Measurements from ENCODE around the gene TRMT44.

Gene TRMT44

GRCh38 chr4:8434251-8435073, 6.1 kb upstream of the TRMT44 start:
- no peak for DNase-seq (ENCODE audit: low read depth, low spot score)

GRCh38 chr4:8435656-8436121, 4.9 kb upstream of the TRMT44 start:
- no peak for DNase-seq (ENCODE audit: low read depth, low spot score)

- peak; percentile 47 for DNase-seq (ENCODE audit: low read depth, low spot score)
These were observed 3.3 kb upstream of the TRMT44 start for GRCh38 chr4:8437281-8437680.

GRCh38 chr4:8438743-8439142, 1.8 kb upstream of the TRMT44 start:
- no peak for DNase-seq (ENCODE audit: low read depth, low spot score)

- DNase-seq (ENCODE audit: low read depth, low spot score), result no peak
These were observed 1.4 kb upstream of the TRMT44 start for GRCh38 chr4:8439168-8439567.

- no peak for DNase-seq (ENCODE audit: low read depth, low spot score)
These were observed 574 bp upstream of the TRMT44 start for GRCh38 chr4:8439914-8440491.

GRCh38 chr4:8441499-8442091, 1.0 kb downstream of the TRMT44 start:
- peak; percentile 9 for DNase-seq (ENCODE audit: low read depth, low spot score)

- DNase-seq (ENCODE audit: low read depth, low spot score), result peak; percentile 60
These were observed 2.2 kb downstream of the TRMT44 start for GRCh38 chr4:8442596-8443358.

- no peak for DNase-seq (ENCODE audit: low read depth, low spot score)
These were observed 3.2 kb downstream of the TRMT44 start for GRCh38 chr4:8443801-8444200.

- no peak for DNase-seq (ENCODE audit: low read depth, low spot score)
These were observed 5.5 kb downstream of the TRMT44 start for GRCh38 chr4:8446122-8446521.

GRCh38 chr4:8451440-8452182, 11.0 kb downstream of the TRMT44 start:
- no peak for DNase-seq (ENCODE audit: low read depth, low spot score)

- DNase-seq (ENCODE audit: low read depth, low spot score), result no peak
These were observed 13.4 kb downstream of the TRMT44 start for GRCh38 chr4:8453957-8454356.

- no peak for DNase-seq (ENCODE audit: low read depth, low spot score)
These were observed 17.2 kb downstream of the TRMT44 start for GRCh38 chr4:8457646-8458252.

GRCh38 chr4:8459867-8460445, 19.4 kb downstream of the TRMT44 start:
- DNase-seq (ENCODE audit: low read depth, low spot score), result no peak

GRCh38 chr4:8461086-8461485, 20.5 kb downstream of the TRMT44 start:
- no peak for DNase-seq (ENCODE audit: low read depth, low spot score)

GRCh38 chr4:8461616-8462015, 21.0 kb downstream of the TRMT44 start:
- DNase-seq (ENCODE audit: low read depth, low spot score), result no peak

- no peak for DNase-seq (ENCODE audit: low read depth, low spot score)
These were observed 23.2 kb downstream of the TRMT44 start for GRCh38 chr4:8463811-8464210.

- no peak for DNase-seq (ENCODE audit: low read depth, low spot score)
These were observed 23.8 kb downstream of the TRMT44 start for GRCh38 chr4:8464381-8464780.

- DNase-seq (ENCODE audit: low read depth, low spot score), result no peak
These were observed 25.3 kb downstream of the TRMT44 start for GRCh38 chr4:8465615-8466611.

Measured in ELF-1 (cell line).